GM23338 (cell line): Measurements from ENCODE around the gene PDE5A. TPM values are rescaled to one million over a fixed set of nuclear protein-coding genes. Genes with fewer than 3 reads are reported as not detected.

Experiments used
- ATAC-seq: fragments of 200-7000 bp; cut with Tn5 transposase; 3 replicates; pipeline ENCODE4 v1.9.1; 2020
- DNase-seq: peaks from one replicate; pipeline ENCODE4 v3.0.0-alpha.2; 2015; ENCODE audit warnings: low spot score
- H2AFZ ChIP-seq: fragments of 200-600 bp; sonication (generic); 2 replicates; pipeline ENCODE4 v1.8.0; 2016; ENCODE audit warnings: antibody characterized with exemption, mild to moderate bottlenecking, moderate library complexity
- H3F3A ChIP-seq: fragments of 200-600 bp; sonication (generic); replicated peaks from 2 replicates; pipeline ENCODE4 v1.8.0; 2017; ENCODE audit warnings: antibody characterized with exemption, mixed run types, low read depth
- H3K27ac ChIP-seq: fragments of 200-600 bp; sonication (generic); 2 replicates; pipeline ENCODE4 v1.6.1; 2016; ENCODE audit warnings: low read depth
- H3K27me3 ChIP-seq: fragments of 200-600 bp; sonication (generic); 2 replicates; pipeline ENCODE4 v1.8.0; 2016; ENCODE audit warnings: mild to moderate bottlenecking, mixed run types, moderate library complexity; ENCODE audit not compliant: insufficient read depth
- H3K36me3 ChIP-seq: fragments of 200-600 bp; sonication (generic); 2 replicates; pipeline ENCODE4 v1.8.0; 2016; ENCODE audit warnings: mild to moderate bottlenecking; ENCODE audit not compliant: insufficient read depth
- H3K4me1 ChIP-seq: fragments of 200-600 bp; sonication (generic); 2 replicates; pipeline ENCODE4 v1.8.0; 2016; ENCODE audit warnings: mild to moderate bottlenecking, moderate library complexity; ENCODE audit not compliant: insufficient read depth
- H3K4me2 ChIP-seq: fragments of 200-600 bp; sonication (generic); 2 replicates; pipeline ENCODE4 v1.7.1; 2017; ENCODE audit warnings: mixed run types
- H3K4me3 ChIP-seq: fragments of 200-600 bp; sonication (generic); 2 replicates; pipeline ENCODE4 v1.6.1; 2016; ENCODE audit warnings: mixed run types
- H3K79me2 ChIP-seq: fragments of 200-600 bp; sonication (generic); replicated peaks from 2 replicates; pipeline ENCODE4 v1.8.0; 2017; ENCODE audit warnings: mild to moderate bottlenecking; ENCODE audit not compliant: insufficient read depth
- H3K9me2 ChIP-seq: fragments of 200-600 bp; sonication (generic); 2 replicates; pipeline ENCODE4 v1.8.0; 2017; ENCODE audit not compliant: insufficient read depth
- H4K20me1 ChIP-seq: fragments of 200-600 bp; sonication (generic); replicated peaks from 2 replicates; pipeline ENCODE4 v1.8.0; 2017; ENCODE audit warnings: mild to moderate bottlenecking; ENCODE audit not compliant: insufficient read depth
- H3K27ac Mint-ChIP-seq: 2 replicates; pipeline ENCODE4 v1.8.0; 2020; ENCODE audit warnings: inconsistent platforms, mild to moderate bottlenecking, moderate library complexity, mixed read lengths
- H3K27me3 Mint-ChIP-seq: 3 replicates; pipeline ENCODE4 v1.8.0; 2022; ENCODE audit warnings: low read depth, mild to moderate bottlenecking, moderate library complexity, mixed read lengths, inconsistent platforms; ENCODE audit not compliant: insufficient read depth, poor library complexity
- H3K36me3 Mint-ChIP-seq: 3 replicates; pipeline ENCODE4 v1.8.0; 2021; ENCODE audit warnings: low read depth, mild to moderate bottlenecking, inconsistent platforms, moderate library complexity, mixed read lengths
- H3K4me1 Mint-ChIP-seq: 3 replicates; pipeline ENCODE4 v1.8.0; 2020; ENCODE audit warnings: mild to moderate bottlenecking, inconsistent platforms, mixed read lengths
- H3K4me3 Mint-ChIP-seq: 3 replicates; pipeline ENCODE4 v1.8.0; 2021; ENCODE audit warnings: moderate library complexity, mild to moderate bottlenecking, inconsistent platforms, mixed read lengths
- H3K9me3 Mint-ChIP-seq: 3 replicates; pipeline ENCODE4 v1.8.0; 2020; ENCODE audit warnings: moderate library complexity, mild to moderate bottlenecking, inconsistent platforms, mixed read lengths
- CREB1 ChIP-seq: fragments of 250-450 bp; sonication (Bioruptor Pico); IDR thresholded peaks from 2 replicates; pipeline ENCODE4 v1.5.0; 2020; ENCODE audit warnings: low read depth, mild to moderate bottlenecking, moderate library complexity
- STAT1 ChIP-seq: IDR thresholded peaks from one replicate; pipeline ENCODE4 v1.6.1; 2016; ENCODE audit warnings: antibody characterized with exemption; ENCODE audit not compliant: unreplicated experiment
- ZNF331 ChIP-seq: fragments of 250-450 bp; sonication (Bioruptor Pico); IDR thresholded peaks from 2 replicates; pipeline ENCODE4 v1.5.0; 2020; ENCODE audit warnings: low read depth, mild to moderate bottlenecking, moderate library complexity
- ZNF462 ChIP-seq: fragments of 250-450 bp; sonication (Bioruptor Pico); IDR thresholded peaks from 2 replicates; pipeline ENCODE4 v1.5.0; 2020; ENCODE audit warnings: mild to moderate bottlenecking, moderate library complexity
- polyA plus RNA-seq: library from polyadenylated mRNA; unstranded; fragments of >200 nt; fragmentation: Nextera tagmentation; extraction: Ambion mirVana; gene quantifications from 2 replicates; pipeline ENCODE4 v1.2.1, GENCODE V29; 2016
- total RNA-seq: library from RNA; depleted of rRNA; stranded (reverse); fragments of >200 nt; shearing (Covaris generic); gene quantifications from 2 replicates; pipeline ENCODE4 v1.2.3, GENCODE V29; 2014

PDE5A gene
- total and polyA plus RNA-seq, 2 experiments from 2014 or later = 15.0 to 22.6 TPM

GRCh38 chr4:119510395-119511149 lies 118.0 kb downstream of the PDE5A start:
- TF ChIP-seq CREB1 (no peak), ZNF462 (CRISPR knock-in tag) (no peak), STAT1 (no peak)
- Histone ChIP-seq H3K79me2 (no peaks in the 10 kb centered on the region), H3K36me3 (peaks cover 6% of the 10 kb centered on the region; the same call in 1 of the 2 replicates)

GRCh38 chr4:119508281-119508680 lies 120.3 kb downstream of the PDE5A start:
- Histone ChIP-seq H3K9me2 (no peaks in the 10 kb centered on the region), H3K27ac (no peak overlapping the region), H3K4me1 (no peaks in the 10 kb centered on the region), H4K20me1 (no peaks in the 10 kb centered on the region), H3K4me2 (no peak overlapping the region), H3K79me2 (no peaks in the 10 kb centered on the region), H3K27me3 (no peaks in the 10 kb centered on the region), H3K36me3 (peaks cover 14% of the 10 kb centered on the region; the same call in 1 of the 2 replicates), H3K4me3 (no peak overlapping the region), H2AFZ (no peak overlapping the region), H3F3A (no peaks in the 10 kb centered on the region)
- H3K9me3 Mint-ChIP-seq = no peaks in the 10 kb centered on the region
- H3K27ac Mint-ChIP-seq = no peak overlapping the region
- no peak overlapping the region for H3K4me3 Mint-ChIP-seq
- ATAC-seq (no peak), DNase-seq (no peak)
- H3K27me3 Mint-ChIP-seq = no peaks in the 10 kb centered on the region
- H3K4me1 Mint-ChIP-seq = no peaks in the 10 kb centered on the region
- H3K36me3 Mint-ChIP-seq = peaks cover 15% of the 10 kb centered on the region; the same call in 2 of the 3 replicates
- TF ChIP-seq STAT1 = no peak
- no peak for TF ChIP-seq ZNF331 (CRISPR knock-in tag)

More at GRCh38 chr4:119510395-119511149, 118.0 kb downstream of the PDE5A start:
- no peaks in the 10 kb centered on the region for H3K4me1 ChIP-seq
- no peaks in the 10 kb centered on the region for H3K9me3 Mint-ChIP-seq
- H3K27ac Mint-ChIP-seq = no peak overlapping the region
- H3K4me3 Mint-ChIP-seq = no peak overlapping the region
- no peak overlapping the region for H3K4me3 ChIP-seq
- DNase-seq = no peak
- no peaks in the 10 kb centered on the region for H3K27me3 ChIP-seq
- H3K4me2 ChIP-seq = no peak overlapping the region
- H3K9me2 ChIP-seq = no peaks in the 10 kb centered on the region
- no peak for ATAC-seq
- no peak overlapping the region for H3K27ac ChIP-seq
- no peaks in the 10 kb centered on the region for H4K20me1 ChIP-seq
- H2AFZ ChIP-seq = no peak overlapping the region
- H3F3A ChIP-seq = no peaks in the 10 kb centered on the region
- no peaks in the 10 kb centered on the region for H3K4me1 Mint-ChIP-seq
- no peaks in the 10 kb centered on the region for H3K27me3 Mint-ChIP-seq
- peaks cover 8% of the 10 kb centered on the region; the same call in 1 of the 3 replicates for H3K36me3 Mint-ChIP-seq
